AG09309 (cell line): Measurements from ENCODE around the gene CDC14A.
A peak's percentile ranks its signal among the peaks of the same experiment; 100 is the strongest.

Source experiments
- DNase-seq: peaks from one replicate; pipeline ENCODE4 v3.0.0-alpha.2; 2010; ENCODE audit warnings: low read depth
- H3K4me3 ChIP-seq: 2 replicates; pipeline ENCODE4 v1.5.1; 2011; ENCODE audit warnings: mild to moderate bottlenecking, low read depth, low read length, moderate library complexity; ENCODE audit not compliant: control insufficient read depth
- CTCF ChIP-seq: IDR thresholded peaks from 2 replicates; pipeline ENCODE4 v1.5.1; 2011; ENCODE audit warnings: mild to moderate bottlenecking, low read depth, low read length, inconsistent platforms; ENCODE audit not compliant: insufficient read depth, control insufficient read depth; ENCODE audit errors: missing control alignments

CDC14A gene

DNA sequence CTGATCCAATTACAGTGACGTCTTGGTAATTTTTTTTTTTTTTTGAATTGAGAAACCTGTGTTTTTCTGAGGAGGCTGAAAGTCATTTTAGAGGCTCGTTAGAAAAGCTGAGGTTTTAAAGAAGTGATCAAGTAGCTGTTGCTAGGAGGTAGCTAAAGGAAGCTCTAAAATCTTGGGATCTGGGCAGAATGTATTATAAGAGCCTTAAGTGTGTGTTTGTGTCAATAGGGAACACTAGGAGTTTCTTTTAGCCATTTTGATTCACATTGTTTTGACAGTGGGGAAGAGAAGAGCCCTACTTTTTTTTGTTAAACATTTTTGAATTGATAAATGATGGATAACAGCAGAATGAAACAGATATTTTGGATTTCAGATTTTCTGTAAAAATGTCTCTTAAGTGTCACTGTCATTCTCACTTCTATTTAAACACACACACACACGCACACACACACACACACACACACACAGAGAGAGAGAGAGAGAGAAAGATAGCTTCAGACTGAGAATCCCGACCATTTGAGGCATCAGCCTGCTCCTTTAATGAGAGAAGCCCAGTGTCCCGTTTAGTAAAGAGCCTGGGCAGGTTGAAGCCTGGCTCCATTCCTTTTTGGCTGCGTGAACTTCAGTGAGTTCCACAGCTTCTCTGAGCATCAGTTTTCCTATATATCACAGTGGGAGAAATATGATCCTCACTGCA, 106.5 kb downstream of the CDC14A start:
- no peak for DNase-seq
- TF ChIP-seq CTCF, result no peak

DNA sequence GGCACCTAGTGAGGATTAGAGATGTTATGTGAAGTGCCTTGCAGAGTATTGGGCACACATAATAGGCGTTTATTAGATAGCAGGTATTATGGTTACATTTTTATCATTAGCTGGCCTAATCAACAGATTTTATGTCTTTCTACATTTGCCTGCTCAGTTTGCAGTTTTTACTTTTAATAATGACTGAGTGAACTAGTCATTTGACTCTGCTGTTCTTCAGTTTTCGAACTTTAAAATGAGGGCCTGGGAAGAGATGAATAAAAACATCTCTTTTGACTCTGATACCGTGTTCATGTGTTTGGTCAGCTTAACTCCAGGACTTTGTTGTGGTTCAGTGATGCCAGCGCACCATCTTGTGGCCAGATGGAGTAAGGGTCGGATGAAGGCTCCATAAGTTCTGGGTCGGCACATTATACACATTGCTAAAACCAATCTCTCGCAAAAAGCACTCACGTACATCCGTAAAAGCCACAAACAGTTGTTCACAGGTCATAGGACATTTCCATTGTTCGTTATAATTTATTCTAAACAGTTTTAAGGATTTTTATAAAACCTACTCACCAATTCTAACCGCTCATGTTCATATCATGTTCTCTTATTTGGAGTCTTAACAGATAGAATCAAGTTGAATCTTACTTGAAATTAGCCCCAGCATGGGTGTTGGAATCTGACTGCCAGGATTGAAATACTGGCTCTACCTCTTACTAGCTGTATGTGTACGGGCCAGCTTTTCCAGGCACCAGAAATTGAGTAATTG, 107.2 kb downstream of the CDC14A start:
- no peak overlapping the region for H3K4me3 ChIP-seq
- TF ChIP-seq CTCF, result peak; percentile 88
- peak; percentile 50 for DNase-seq

More for the DNA sequence above, 106.5 kb downstream of the CDC14A start:
- H3K4me3 ChIP-seq, result no peak overlapping the region

GRCh38 chr1:100461222-100461621, 108.9 kb downstream of the CDC14A start:
- TF ChIP-seq CTCF, result no peak

GRCh38 chr1:100462326-100463025, 110.2 kb downstream of the CDC14A start:
- TF ChIP-seq CTCF, result no peak
- no peak for DNase-seq

More at GRCh38 chr1:100461222-100461621, 108.9 kb downstream of the CDC14A start:
- H3K4me3 ChIP-seq, result no peak overlapping the region
- DNase-seq, result no peak

GRCh38 chr1:100463791-100464424, 111.6 kb downstream of the CDC14A start:
- DNase-seq, result peak; percentile 27
- H3K4me3 ChIP-seq, result no peak overlapping the region
- peak; percentile 91 for TF ChIP-seq CTCF

More at GRCh38 chr1:100462326-100463025, 110.2 kb downstream of the CDC14A start:
- no peak overlapping the region for H3K4me3 ChIP-seq

DNA sequence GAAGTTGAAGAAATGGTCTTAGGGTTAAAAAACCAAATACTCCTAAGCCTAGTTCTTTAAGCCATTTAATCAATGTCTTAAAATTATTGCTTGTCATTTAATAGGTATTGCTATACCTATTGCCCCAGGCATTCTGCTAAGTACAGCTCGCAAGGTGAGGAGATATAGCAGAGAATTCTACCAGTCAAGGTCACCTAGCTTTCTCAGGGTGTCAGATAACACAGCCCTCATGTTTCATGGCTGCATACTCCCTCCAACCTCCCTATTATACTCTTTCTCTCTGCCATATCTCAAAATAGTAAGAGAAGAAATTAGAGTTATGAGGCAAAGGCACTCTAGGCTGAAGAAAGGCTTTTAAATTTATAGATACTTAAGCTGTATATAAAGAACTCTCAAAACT, 117.3 kb downstream of the CDC14A start:
- no peak overlapping the region for H3K4me3 ChIP-seq
- TF ChIP-seq CTCF, result no peak
- DNase-seq, result no peak
